Choroid plexus epithelial cell (primary cell): Measurements from ENCODE around the gene HOXC13.

Experiments
- DNase-seq: peaks from one replicate; pipeline ENCODE4 v3.0.0-alpha.2; 2010; ENCODE audit warnings: low read depth
- H3K4me3 ChIP-seq: 2 replicates; pipeline ENCODE4 v1.5.1; 2011; ENCODE audit warnings: low read depth, mild to moderate bottlenecking, control low read depth, low read length, moderate library complexity
- CTCF ChIP-seq: conservative IDR thresholded peaks from 2 replicates; pipeline ENCODE4 v1.5.1; 2011; ENCODE audit warnings: low read depth, mild to moderate bottlenecking, control low read depth, inconsistent platforms, low read length, moderate library complexity

The HOXC13 gene

DNA sequence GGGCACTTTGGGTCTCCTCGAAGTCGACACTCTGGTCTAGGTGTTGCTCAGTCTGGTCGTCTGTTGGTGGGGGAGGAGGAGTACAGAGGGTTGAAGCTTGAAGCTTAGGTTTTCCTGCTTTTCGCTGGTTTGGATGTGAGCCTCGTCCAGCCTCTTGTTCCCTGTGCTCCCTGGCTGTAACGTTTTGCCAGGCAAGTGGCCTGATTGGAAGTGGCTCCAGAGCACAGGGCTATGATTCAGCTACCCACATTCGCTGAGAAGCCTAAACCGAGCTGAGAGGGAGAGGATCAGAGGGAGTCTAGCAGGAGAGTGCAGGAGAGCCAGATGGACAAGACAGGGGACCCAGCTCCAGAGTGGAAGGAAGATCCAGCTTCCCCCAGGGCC lies 52.4 kb downstream of the HOXC13 start:
- no peak overlapping the region for H3K4me3 ChIP-seq
- no peak for DNase-seq
- no peak for TF ChIP-seq CTCF

DNA sequence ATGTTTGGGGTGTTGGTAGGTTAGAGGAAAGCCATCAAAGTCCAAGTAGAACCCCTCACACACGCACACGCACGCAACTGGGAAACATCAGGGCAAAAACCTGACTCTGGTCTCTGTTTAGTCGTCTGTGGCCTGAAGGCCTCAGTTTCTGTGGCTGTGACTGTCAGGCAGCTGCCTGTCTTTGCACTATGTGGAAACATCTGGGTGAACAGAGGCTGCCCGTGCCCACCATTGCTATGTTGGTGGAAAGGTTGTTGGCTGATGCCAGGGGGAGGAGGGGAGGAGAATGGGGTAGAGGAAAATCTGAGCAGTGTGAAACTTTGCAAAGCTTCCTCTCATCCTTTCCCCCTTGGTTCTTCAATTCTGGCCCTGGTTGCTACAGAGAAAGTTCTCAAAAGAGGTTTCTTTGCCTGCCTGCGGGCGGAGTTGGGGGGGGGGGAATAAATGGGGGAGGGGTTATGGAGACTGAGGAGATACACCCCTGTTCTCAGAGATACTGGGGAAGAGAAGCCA lies 53.8 kb downstream of the HOXC13 start:
- no peak overlapping the region for H3K4me3 ChIP-seq
- TF ChIP-seq CTCF: no peak
- DNase-seq: no peak

GRCh38 chr12:53993162-53994008 lies 54.8 kb downstream of the HOXC13 start:
- DNase-seq: no peak
- H3K4me3 ChIP-seq: no peak overlapping the region
- TF ChIP-seq CTCF: no peak

DNA sequence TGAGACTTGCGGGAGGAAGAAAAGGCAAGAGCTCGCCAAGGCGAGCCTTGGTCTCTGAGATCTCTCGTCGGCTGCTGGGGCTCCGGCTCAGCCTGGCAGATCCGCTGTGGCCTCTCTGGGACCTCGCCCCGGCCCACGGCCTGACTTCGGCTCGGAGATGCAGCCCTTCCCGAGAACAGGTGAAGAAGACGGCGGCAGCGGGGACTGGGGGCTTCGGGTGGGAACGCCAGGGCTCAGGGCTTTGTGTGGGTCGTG lies 55.3 kb downstream of the HOXC13 start:
- no peak overlapping the region for H3K4me3 ChIP-seq
- no peak for DNase-seq
- no peak for TF ChIP-seq CTCF

GRCh38 chr12:53994264-53995001 lies 55.8 kb downstream of the HOXC13 start:
- no peak for DNase-seq
- no peak for TF ChIP-seq CTCF
- no peak overlapping the region for H3K4me3 ChIP-seq

DNA sequence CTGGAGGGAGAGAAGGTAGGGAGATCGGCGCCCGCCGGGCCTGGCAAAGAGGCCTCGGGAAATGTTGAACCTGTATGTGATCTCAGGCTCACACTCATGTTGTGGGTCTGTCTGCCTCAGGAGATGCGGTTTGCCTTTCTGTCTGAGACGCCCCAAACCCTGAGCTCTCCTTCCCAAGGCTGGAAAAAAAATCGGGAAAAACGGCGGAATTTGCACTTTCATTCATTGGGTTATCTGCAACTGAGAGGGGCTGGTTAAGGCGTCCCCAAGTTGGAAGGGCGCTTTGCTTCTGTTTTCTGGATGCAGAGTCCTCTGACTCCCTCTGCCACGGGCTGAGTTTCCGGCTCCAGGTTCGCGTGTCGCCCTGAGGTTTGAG lies 56.4 kb downstream of the HOXC13 start:
- TF ChIP-seq CTCF: no peak
- no peak overlapping the region for H3K4me3 ChIP-seq
- no peak for DNase-seq
